ENCODE results near the gene DMD. TPM values are rescaled to one million over a fixed set of nuclear protein-coding genes. Genes with fewer than 3 reads are reported as not detected.

The DMD gene
- total and polyA plus RNA-seq, 2 of the 8 experiments (the other 6 are each of a cell fraction or from before 2014, with no cell fraction given), result 4.8 to 7.4 TPM

DNA sequence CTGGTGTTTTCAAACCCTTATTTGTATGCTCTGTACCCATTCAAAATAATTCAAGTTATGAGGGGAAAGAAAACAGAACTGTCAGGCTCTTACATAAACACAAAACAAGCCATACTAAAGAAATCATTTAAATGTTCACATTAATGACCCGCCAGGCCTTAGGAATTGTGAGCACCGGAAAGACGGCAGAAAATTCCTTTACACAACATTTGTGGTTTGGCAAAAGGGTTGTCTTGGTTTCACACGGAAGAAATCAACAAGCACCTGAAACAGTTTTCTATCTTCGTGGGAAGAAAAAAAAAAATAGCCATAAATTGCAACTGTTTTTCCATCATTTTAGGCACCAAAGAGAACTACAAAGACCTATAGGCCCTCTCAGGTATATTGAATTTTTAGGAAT, 1951.0 kb downstream of the DMD start:
- H2AFZ ChIP-seq (ENCODE audit: low read length), result no peak overlapping the region

More for the DNA sequence above, 1951.0 kb downstream of the DMD start:
- no peak overlapping the region for H2BK120ac ChIP-seq (replicated peaks; ENCODE audit: low read depth, low read length)
- CTCF ChIA-PET (ENCODE audit: partially characterized antibody), result interaction anchor here (1.2 to 1.8 kb wide), 2 partner anchors 46 to 222 kb away, joined by 3 to 6 read pairs; no protein-coding TSS in a partner anchor
- H3K4ac ChIP-seq (replicated peaks; ENCODE audit: insufficient read length, low read depth, low read length), result no peak overlapping the region
- no peak overlapping the region for H3K23ac ChIP-seq (ENCODE audit: insufficient read length)
- H3K27me3 ChIP-seq (replicated peaks in 1 of 4; ENCODE audit: control insufficient read depth in 3 of 4, extremely low read depth in 1 of 4, insufficient read depth in 3 of 4, low read length in 3 of 4), result no peaks in the 10 kb centered on the region
- 96% methylated on average over 5 of the region's 5 CpGs; no CpG with 5 or more reads in 1 of the 2 experiments for WGBS, 2 experiments (ENCODE audit: extremely low coverage in 1 of 2, insufficient coverage in 1 of 2, insufficient read length in 1 of 2, insufficient replicate concordance in 2 of 2, low coverage in 1 of 2, low lambda C conversion rate in 2 of 2, missing lambda C conversion rate in 1 of 2)
- H3K9me3 ChIP-seq (ENCODE audit: insufficient read depth in 2 of 2, low read depth in 1 of 2, low read length in 1 of 2), result no peaks in the 10 kb centered on the region
- H3K79me1 ChIP-seq (ENCODE audit: low read depth, low read length), result no peaks in the 10 kb centered on the region
- H3K79me2 ChIP-seq (ENCODE audit: control insufficient read depth in 1 of 2, insufficient read depth in 2 of 2, low read length in 2 of 2), result no peaks in the 10 kb centered on the region
- H4K5ac ChIP-seq (ENCODE audit: insufficient read length, low read depth, low read length), result no peak overlapping the region
- no peak overlapping the region for H3K9ac ChIP-seq (replicated peaks in 1 of 4; ENCODE audit: extremely low read depth in 1 of 4, low read depth in 3 of 4, low read length in 3 of 4)
- H3K14ac ChIP-seq (ENCODE audit: insufficient read length), result no peak overlapping the region
- DNase-seq (ENCODE audit: low read depth in 1 of 2, low spot score in 2 of 2) (no peak), FAIRE-seq (no peak)
- no peaks in the 10 kb centered on the region; the same call in 1 of the 2 replicates for H3K23me2 ChIP-seq (ENCODE audit: low read depth, low read length)
- no peak overlapping the region for H4K8ac ChIP-seq (ENCODE audit: extremely low read depth, insufficient read depth, low read length)
- no peak overlapping the region for H3K27ac ChIP-seq (ENCODE audit: low read depth, low read length)
- H2AK5ac ChIP-seq (ENCODE audit: low read depth, low read length), result no peak overlapping the region
- H2BK20ac ChIP-seq (ENCODE audit: low read length), result no peak overlapping the region
- H4K91ac ChIP-seq (replicated peaks; ENCODE audit: insufficient read length, low read length), result no peak overlapping the region
- POLR2A ChIA-PET (ENCODE audit: partially characterized antibody), result no interaction called here
- H3K4me3 ChIP-seq (ENCODE audit: extremely low read depth in 1 of 4, insufficient read depth in 2 of 4, low read depth in 3 of 4, low read length in 4 of 4), result no peak overlapping the region
- no peak overlapping the region for H3K4me2 ChIP-seq (ENCODE audit: insufficient read depth in 1 of 2, low read depth in 2 of 2, low read length in 2 of 2)
- TF ChIP-seq SIN3A (conservative IDR thresholded peaks at IDR 0.05 in 1 of 2, IDR thresholded peaks at IDR 0.05 in 1 of 2; ENCODE audit: low read depth in 1 of 2, low read length in 2 of 2) (no peak), JUND (IDR thresholded peaks at IDR 0.05; ENCODE audit: low read length) (no peak), RFX5 (IDR thresholded peaks at IDR 0.05; ENCODE audit: borderline replicate concordance, low read depth, low read length) (no peak)
- H3K4me1 ChIP-seq (replicated peaks in 1 of 4; ENCODE audit: control insufficient read depth in 3 of 4, insufficient read depth in 4 of 4, low read length in 3 of 4), result peaks cover 0 to 6% (median 0%) of the 10 kb centered on the region in 4 experiments; a peak in 2 of 7 replicates
- no peak overlapping the region for H2BK5ac ChIP-seq (ENCODE audit: low read depth, low read length)
- H3K36me3 ChIP-seq (ENCODE audit: control insufficient read depth in 2 of 4, insufficient read depth in 4 of 4, low read length in 3 of 4), result no peaks in the 10 kb centered on the region
- H2BK12ac ChIP-seq (ENCODE audit: low read depth, low read length), result no peak overlapping the region
- no peaks in the 10 kb centered on the region for H4K20me1 ChIP-seq (replicated peaks in 1 of 2; ENCODE audit: control insufficient read depth in 1 of 2, insufficient read depth in 2 of 2, low read length in 2 of 2)
- H2BK15ac ChIP-seq (ENCODE audit: low read length), result no peak overlapping the region
- no peak overlapping the region for H3K56ac ChIP-seq (replicated peaks; ENCODE audit: insufficient read length, low read depth, low read length)
- no peak overlapping the region for H3K18ac ChIP-seq (ENCODE audit: extremely low read depth, low read length)

All from H1 (cell line).